CD14-positive monocyte (primary cell): ENCODE results near the gene TBC1D5. TPM values are rescaled to one million over a fixed set of nuclear protein-coding genes. Genes with fewer than 3 reads are reported as not detected.
A peak's percentile ranks its signal among the peaks of the same experiment; 100 is the strongest.

Experiments
- DNase-seq, 3 donors: peaks; one replicate each; pipeline ENCODE4 v3.0.0-alpha.2; 2011 to 2022
- H2AFZ ChIP-seq: 2 replicates; pipeline ENCODE4 v1.6.0; 2012; ENCODE audit warnings: mild to moderate bottlenecking, low read depth, low read length, inconsistent platforms; ENCODE audit not compliant: insufficient read depth, poor library complexity, severe bottlenecking
- H3K27ac ChIP-seq, 2 donors: 1 replicate in 1 of 2; 2 replicates in 1 of 2; pipeline ENCODE4 v1.5.1; 2012 to 2013; ENCODE audit warnings: low read length in 2 of 2, control low read depth in 1 of 2, inconsistent platforms in 1 of 2, low read depth in 1 of 2, mild to moderate bottlenecking in 1 of 2
- H3K27me3 ChIP-seq, 2 donors: one replicate each; pipeline versions ENCODE4 v1.6.0 to v1.6.1; 2011 to 2013; ENCODE audit warnings: low read length in 2 of 2; ENCODE audit not compliant: control insufficient read depth in 2 of 2, insufficient read depth in 2 of 2
- H3K36me3 ChIP-seq, 2 donors: replicated peaks in 1 of 2; 1 replicate in 1 of 2; 2 replicates in 1 of 2; pipeline versions ENCODE4 v1.5.1 to v1.6.1; 2012 to 2013; ENCODE audit warnings: low read length in 2 of 2, control low read depth in 1 of 2, inconsistent platforms in 1 of 2, mild to moderate bottlenecking in 1 of 2; ENCODE audit not compliant: insufficient read depth in 2 of 2, control insufficient read depth in 1 of 2
- H3K4me1 ChIP-seq, 2 donors: 1 replicate in 1 of 2; 2 replicates in 1 of 2; pipeline versions ENCODE4 v1.5.1 to v1.6.1; 2012 to 2013; ENCODE audit warnings: low read length in 2 of 2, control low read depth in 1 of 2, inconsistent platforms in 1 of 2, mild to moderate bottlenecking in 1 of 2, moderate library complexity in 1 of 2; ENCODE audit not compliant: insufficient read depth in 2 of 2, control insufficient read depth in 1 of 2
- H3K4me2 ChIP-seq: replicated peaks from 2 replicates; pipeline ENCODE3; 2012; ENCODE audit warnings: low read length, moderate library complexity, mild to moderate bottlenecking; ENCODE audit not compliant: poor library complexity, severe bottlenecking; ENCODE audit errors: extremely low read depth
- H3K4me3 ChIP-seq, 3 experiments: fragments of 200-600 bp in 1 of 3; sonication (generic) in 1 of 3; replicated peaks in 1 of 3; 1 replicate in 2 of 3; 2 replicates in 1 of 3; pipeline ENCODE4 v1.5.1; 2011 to 2013; ENCODE audit warnings: low read length in 3 of 3, mild to moderate bottlenecking in 3 of 3, control low read depth in 2 of 3, low read depth in 2 of 3, inconsistent platforms in 1 of 3, moderate library complexity in 1 of 3
- H3K79me2 ChIP-seq: 2 replicates; pipeline ENCODE4 v1.6.0; 2012; ENCODE audit warnings: mild to moderate bottlenecking, control low read depth, inconsistent platforms, low read length, moderate library complexity; ENCODE audit not compliant: insufficient read depth
- H3K9ac ChIP-seq: 2 replicates; pipeline ENCODE4 v1.6.0; 2017; ENCODE audit warnings: low read length, mild to moderate bottlenecking; ENCODE audit not compliant: insufficient read depth, poor library complexity, severe bottlenecking
- H3K9me3 ChIP-seq, 2 donors: replicated peaks in 1 of 2; 1 replicate in 1 of 2; 2 replicates in 1 of 2; pipeline versions ENCODE4 v1.5.1 to v1.6.1; 2012 to 2013; ENCODE audit warnings: low read length in 2 of 2, control low read depth in 1 of 2; ENCODE audit not compliant: control insufficient read depth in 1 of 2, insufficient read depth in 1 of 2
- H4K20me1 ChIP-seq: 2 replicates; pipeline ENCODE4 v1.6.0; 2012; ENCODE audit warnings: mild to moderate bottlenecking, low read length, control low read depth, moderate library complexity; ENCODE audit not compliant: insufficient read depth
- H3K27ac Mint-ChIP-seq, 7 donors: one replicate each; pipeline ENCODE4 v1.8.0; 2020; ENCODE audit warnings: mild to moderate bottlenecking in 7 of 7, mixed read lengths in 7 of 7, moderate library complexity in 6 of 7, inconsistent platforms in 2 of 7
- H3K27me3 Mint-ChIP-seq, 3 donors: one replicate each; pipeline ENCODE4 v1.8.0; 2021 to 2022; ENCODE audit warnings: low read depth in 3 of 3, mild to moderate bottlenecking in 3 of 3, mixed read lengths in 3 of 3, moderate library complexity in 3 of 3, inconsistent platforms in 1 of 3
- H3K36me3 Mint-ChIP-seq, 2 donors: one replicate each; pipeline ENCODE4 v1.8.0; 2020; ENCODE audit warnings: mixed read lengths in 2 of 2, inconsistent platforms in 1 of 2, mild to moderate bottlenecking in 1 of 2
- H3K4me1 Mint-ChIP-seq: one replicate; pipeline ENCODE4 v1.8.0; 2020; ENCODE audit warnings: mild to moderate bottlenecking, mixed read lengths
- H3K4me3 Mint-ChIP-seq, 2 donors: one replicate each; pipeline ENCODE4 v1.8.0; 2020; ENCODE audit warnings: mild to moderate bottlenecking in 2 of 2, mixed read lengths in 2 of 2, moderate library complexity in 1 of 2
- H3K9me3 Mint-ChIP-seq, 7 donors: one replicate each; pipeline ENCODE4 v1.8.0; 2020 to 2022; ENCODE audit warnings: mixed read lengths in 7 of 7, mild to moderate bottlenecking in 6 of 7, moderate library complexity in 6 of 7, inconsistent platforms in 2 of 7
- WGBS: methylation state at CpG from one replicate; pipeline ENCODE4 v1.1.5; 2013; ENCODE audit warnings: missing lambda C conversion rate; ENCODE audit not compliant: insufficient coverage; 5-methylcytosine and 5-hydroxymethylcytosine counted together
- intact Hi-C, 2 donors: fragments of 100-400 bp; cut with micrococcal nuclease; formaldehyde crosslinking; loops; one replicate each; pipeline versions ENCODE4 v1.15.0 to v1.15.1; 2023
- polyA plus RNA-seq, 3 donors: library from polyadenylated mRNA; depleted of rRNA in 1 of 3; unstranded in 2 of 3; stranded (reverse) in 1 of 3; fragments of 300-500 nt in 2 of 3; fragments of >200 nt in 1 of 3; fragmentation: Illumina TruSeq in 2 of 3; gene quantifications; 1 replicate in 2 of 3; 2 replicates in 1 of 3; pipeline ENCODE4 v1.2.3, GENCODE V29; 2012 to 2021
- TF ChIP-seq, protein P1 (sequence below): fragments of 200-600 bp; IDR thresholded peaks from one replicate; pipeline ENCODE4 v1.8.0; 2022; ENCODE audit warnings: antibody characterized with exemption, mild to moderate bottlenecking

TBC1D5 gene
- polyA plus RNA-seq, 3 donors: 17.6 to 35.3 (median 21.0) TPM

DNA sequence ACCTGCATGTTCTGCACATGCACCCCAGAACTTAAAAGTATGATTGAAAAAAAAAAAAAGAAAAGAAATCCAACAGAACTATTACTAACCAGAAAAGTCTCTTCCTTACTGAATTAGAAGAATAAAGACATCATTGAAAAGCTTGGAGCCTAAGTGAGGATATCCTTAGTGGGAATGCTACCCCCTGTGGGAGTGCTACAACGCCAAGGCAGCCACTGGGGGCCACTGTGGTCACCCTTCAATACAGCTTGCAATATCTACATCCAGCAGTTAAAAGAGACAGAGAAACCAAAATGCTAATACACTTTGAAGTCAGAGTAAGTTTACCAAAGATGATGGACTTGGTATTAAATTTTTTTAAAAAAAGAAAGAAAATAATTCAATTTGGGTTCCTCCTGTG, 565.7 kb downstream of the TBC1D5 start:
- H3K27ac Mint-ChIP-seq: peak overlapping the region in 1 of 7 donors; percentile 18
- no peaks in the 10 kb centered on the region for H3K9me3 Mint-ChIP-seq
- Histone ChIP-seq H3K4me1 (no peaks in the 10 kb centered on the region), H3K4me2 (no peak overlapping the region), H3K4me3 (no peak overlapping the region), H3K27ac (no peak overlapping the region), H3K9me3 (no peaks in the 10 kb centered on the region), H3K36me3 (peaks cover 0 to 22% of the 10 kb centered on the region in 2 donors), H4K20me1 (no peaks in the 10 kb centered on the region), H3K27me3 (no peaks in the 10 kb centered on the region), H3K79me2 (no peaks in the 10 kb centered on the region), H2AFZ (no peak overlapping the region), H3K9ac (no peak overlapping the region)
- no peak overlapping the region for H3K4me3 Mint-ChIP-seq
- no CpG with 5 or more reads among the region's 1 CpG for WGBS
- DNase-seq: no peak
- peaks cover 25 to 29% of the 10 kb centered on the region in 2 donors for H3K36me3 Mint-ChIP-seq
- TF ChIP-seq, protein P1, sequence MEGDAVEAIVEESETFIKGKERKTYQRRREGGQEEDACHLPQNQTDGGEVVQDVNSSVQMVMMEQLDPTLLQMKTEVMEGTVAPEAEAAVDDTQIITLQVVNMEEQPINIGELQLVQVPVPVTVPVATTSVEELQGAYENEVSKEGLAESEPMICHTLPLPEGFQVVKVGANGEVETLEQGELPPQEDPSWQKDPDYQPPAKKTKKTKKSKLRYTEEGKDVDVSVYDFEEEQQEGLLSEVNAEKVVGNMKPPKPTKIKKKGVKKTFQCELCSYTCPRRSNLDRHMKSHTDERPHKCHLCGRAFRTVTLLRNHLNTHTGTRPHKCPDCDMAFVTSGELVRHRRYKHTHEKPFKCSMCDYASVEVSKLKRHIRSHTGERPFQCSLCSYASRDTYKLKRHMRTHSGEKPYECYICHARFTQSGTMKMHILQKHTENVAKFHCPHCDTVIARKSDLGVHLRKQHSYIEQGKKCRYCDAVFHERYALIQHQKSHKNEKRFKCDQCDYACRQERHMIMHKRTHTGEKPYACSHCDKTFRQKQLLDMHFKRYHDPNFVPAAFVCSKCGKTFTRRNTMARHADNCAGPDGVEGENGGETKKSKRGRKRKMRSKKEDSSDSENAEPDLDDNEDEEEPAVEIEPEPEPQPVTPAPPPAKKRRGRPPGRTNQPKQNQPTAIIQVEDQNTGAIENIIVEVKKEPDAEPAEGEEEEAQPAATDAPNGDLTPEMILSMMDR: no peak
- no peaks in the 10 kb centered on the region for H3K27me3 Mint-ChIP-seq
- H3K4me1 Mint-ChIP-seq: peaks cover 2% of the 10 kb centered on the region
- intact Hi-C loops: no loop called here

DNA sequence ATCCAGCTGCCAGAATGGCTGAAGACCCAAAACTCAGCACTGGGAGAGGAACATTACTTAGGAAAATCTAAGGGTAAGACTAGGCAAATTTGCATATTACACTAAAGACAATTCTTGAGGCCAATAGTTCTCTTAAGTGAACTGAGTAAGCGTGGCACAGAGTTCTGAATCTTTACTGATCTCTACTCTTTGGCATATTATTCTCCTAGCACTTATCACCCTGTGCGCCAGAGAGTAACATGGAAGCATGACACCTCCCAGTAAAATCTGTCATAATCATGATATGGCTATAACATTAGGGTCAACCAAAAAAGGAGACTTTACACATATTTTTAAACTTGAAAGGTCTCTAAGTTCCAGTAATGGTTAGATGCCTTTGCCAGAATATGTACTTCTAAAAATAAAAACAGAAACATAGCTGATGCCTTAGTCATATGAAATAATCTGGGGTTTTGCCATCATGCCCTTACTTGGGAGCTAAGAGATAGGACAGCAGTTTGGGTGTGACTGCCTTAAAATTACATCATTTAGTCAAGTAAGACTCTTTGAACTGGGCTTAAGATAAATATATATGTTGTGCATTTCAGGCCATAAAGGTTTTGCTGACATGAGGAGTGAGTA, 567.1 kb downstream of the TBC1D5 start:
- no peaks in the 10 kb centered on the region for H3K27me3 ChIP-seq
- no peaks in the 10 kb centered on the region for H3K4me1 ChIP-seq
- no peak overlapping the region for H3K4me3 Mint-ChIP-seq
- TF ChIP-seq, protein P1: no peak
- peaks cover 0 to 17% of the 10 kb centered on the region in 2 donors for H3K36me3 ChIP-seq
- no peaks in the 10 kb centered on the region for H4K20me1 ChIP-seq
- H3K9me3 Mint-ChIP-seq: no peaks in the 10 kb centered on the region
- no peaks in the 10 kb centered on the region for H3K27me3 Mint-ChIP-seq
- no peak overlapping the region for H3K4me2 ChIP-seq
- H3K79me2 ChIP-seq: no peaks in the 10 kb centered on the region
- no peak overlapping the region for H3K27ac ChIP-seq
- no peak overlapping the region for H3K27ac Mint-ChIP-seq
- DNase-seq: no peak
- H3K4me3 ChIP-seq: no peak overlapping the region
- WGBS: no CpG with 5 or more reads among the region's 2 CpGs
- no peak overlapping the region for H2AFZ ChIP-seq
- H3K9ac ChIP-seq: no peak overlapping the region
- intact Hi-C loops: no loop called here
- peaks cover 29% of the 10 kb centered on the region in 2 donors for H3K36me3 Mint-ChIP-seq
- H3K9me3 ChIP-seq: no peaks in the 10 kb centered on the region
- H3K4me1 Mint-ChIP-seq: peaks cover 2% of the 10 kb centered on the region
